HCT116 (cell line): Measurements from ENCODE around the gene CDH4. TPM values are rescaled to one million over a fixed set of nuclear protein-coding genes. Genes with fewer than 3 reads are reported as not detected.

Experiments
- ATAC-seq: fragments of 200-7000 bp; cut with Tn5 transposase; 2 replicates; pipeline ENCODE4 v1.9.1; 2020; ENCODE audit warnings: mild to moderate bottlenecking, moderate library complexity
- BruUV-seq: library from RNA; stranded (reverse); fragments of 400-500 nt; replicated peaks from 2 replicates; lab custom pipeline; 2021; lab: Mats Ljungman, UMichigan
- CTCF ChIA-PET: fragments of 300-600 bp; sonication (Branson Sonifier 250); formaldehyde crosslinking; loops from one replicate; lab custom pipeline; 2021; ENCODE audit warnings: antibody characterized with exemption; lab: Charles Lee
- POLR2A ChIA-PET: fragments of 300-600, 350-600 bp; sonication (Branson Sonifier 250); formaldehyde crosslinking; loops from one replicate; lab custom pipeline; 2021; ENCODE audit warnings: antibody characterized with exemption; lab: Charles Lee
- RAD21 ChIA-PET, 2 experiments: fragments of 300-600 bp; sonication (Branson Sonifier 250); formaldehyde crosslinking; loops; one replicate each; lab custom pipeline; 2023; ENCODE audit warnings: low total read pairs in 2 of 2; ENCODE audit not compliant: uncharacterized antibody in 2 of 2, unreplicated experiment in 2 of 2, low non-redundant PET in 1 of 2; lab: Charles Lee
- DNase-seq: peaks from one replicate; pipeline ENCODE4 v3.0.0-alpha.2; 2010; ENCODE audit warnings: low read depth, low spot score
- H2AFZ ChIP-seq: fragments of 200-600 bp; shearing (Covaris generic), sonication (generic); 2 replicates; pipeline ENCODE4 v1.6.1; 2017; ENCODE audit warnings: low read depth, mixed run types, mixed read lengths, antibody characterized with exemption, low read length; ENCODE audit not compliant: poor library complexity, severe bottlenecking
- H3K27ac ChIP-seq: 2 replicates; pipeline ENCODE4 v1.5.1; 2012; ENCODE audit warnings: low read depth, low read length
- H3K27me3 ChIP-seq: fragments of 200-600 bp; sonication (generic); 2 replicates; pipeline ENCODE4 v1.6.1; 2016; ENCODE audit warnings: mixed run types, low read length, mixed read lengths; ENCODE audit not compliant: insufficient read depth
- H3K36me3 ChIP-seq, 2 experiments: fragments of 200-500 bp in 1 of 2; fragments of 200-600 bp in 1 of 2; sonication (Bioruptor generic) in 1 of 2; sonication (generic) in 1 of 2; 2 replicates each; pipeline versions ENCODE4 v1.5.1 to v1.6.1; 2014 to 2016; ENCODE audit warnings: low read length in 2 of 2, inconsistent platforms in 1 of 2, mixed read lengths in 1 of 2, mixed run types in 1 of 2; ENCODE audit not compliant: insufficient read depth in 2 of 2, control insufficient read depth in 1 of 2
- H3K4me1 ChIP-seq, 2 experiments: fragments of 200-600 bp in 1 of 2; sonication (generic) in 1 of 2; 2 replicates each; pipeline versions ENCODE4 v1.5.1 to v1.6.1; 2012 to 2017; ENCODE audit warnings: low read length in 2 of 2, inconsistent platforms in 1 of 2, mild to moderate bottlenecking in 1 of 2, mixed read lengths in 1 of 2, mixed run types in 1 of 2, moderate library complexity in 1 of 2; ENCODE audit not compliant: insufficient read depth in 2 of 2, control insufficient read depth in 1 of 2
- H3K4me2 ChIP-seq: fragments of 200-600 bp; sonication (generic); 2 replicates; pipeline ENCODE4 v1.6.1; 2017; ENCODE audit warnings: mixed run types, low read length, mixed read lengths
- H3K4me3 ChIP-seq, 2 experiments: fragments of 200-600 bp in 1 of 2; sonication (generic) in 1 of 2; replicated peaks in 1 of 2; 2 replicates each; pipeline ENCODE4 v1.5.1; 2011 to 2016; ENCODE audit warnings: low read length in 2 of 2, control low read depth in 1 of 2, low read depth in 1 of 2, mild to moderate bottlenecking in 1 of 2, mixed read lengths in 1 of 2, mixed run types in 1 of 2
- H3K79me2 ChIP-seq: fragments of 200-600 bp; sonication (generic); 2 replicates; pipeline ENCODE4 v1.6.1; 2017; ENCODE audit warnings: mild to moderate bottlenecking, mixed run types, low read length, moderate library complexity, mixed read lengths; ENCODE audit not compliant: insufficient read depth
- H3K9ac ChIP-seq: fragments of 200-600 bp; sonication (generic); 2 replicates; pipeline ENCODE4 v1.6.1; 2016; ENCODE audit warnings: low read length, mixed read lengths
- H3K9me2 ChIP-seq: fragments of 200-600 bp; sonication (generic), shearing (Covaris generic); 2 replicates; pipeline ENCODE4 v1.6.1; 2017; ENCODE audit warnings: mixed run types, mild to moderate bottlenecking, moderate library complexity; ENCODE audit not compliant: insufficient read depth
- H3K9me3 ChIP-seq, 2 experiments: fragments of 200-500 bp in 1 of 2; fragments of 200-600 bp in 1 of 2; sonication (Bioruptor generic) in 1 of 2; sonication (generic) in 1 of 2; 2 replicates each; pipeline ENCODE4 v1.6.1; 2014 to 2017; ENCODE audit warnings: low read length in 2 of 2, mixed read lengths in 2 of 2, inconsistent platforms in 1 of 2, low read depth in 1 of 2, mild to moderate bottlenecking in 1 of 2, mixed run types in 1 of 2, moderate library complexity in 1 of 2; ENCODE audit not compliant: control insufficient read depth in 1 of 2, insufficient read depth in 1 of 2
- H4K20me1 ChIP-seq: fragments of 200-600 bp; sonication (generic), shearing (Covaris generic); 2 replicates; pipeline ENCODE4 v1.6.1; 2017; ENCODE audit warnings: mixed run types, mild to moderate bottlenecking, moderate library complexity; ENCODE audit not compliant: insufficient read depth
- CBX3 ChIP-seq: IDR thresholded peaks from 2 replicates; pipeline ENCODE4 v1.6.1; 2012; ENCODE audit warnings: low read depth
- EZH2 ChIP-seq: fragments of 200-600 bp; sonication (generic); IDR thresholded peaks from 2 replicates; pipeline ENCODE4 v1.6.1; 2017; ENCODE audit warnings: antibody characterized with exemption, mixed run types
- EZH2phosphoT487 ChIP-seq: fragments of 200-600 bp; IDR thresholded peaks from 2 replicates; pipeline ENCODE4 v1.6.1; 2018; ENCODE audit warnings: antibody characterized with exemption, borderline replicate concordance
- JUND ChIP-seq: IDR thresholded peaks from 2 replicates; pipeline ENCODE4 v1.6.1; 2012
- RAD21 ChIP-seq: IDR thresholded peaks from 2 replicates; pipeline ENCODE4 v1.6.1; 2012; ENCODE audit warnings: low read depth, mild to moderate bottlenecking
- TCF7L2 ChIP-seq: IDR thresholded peaks from 2 replicates; pipeline ENCODE4 v1.7.0; 2011; ENCODE audit warnings: borderline replicate concordance, inconsistent platforms; ENCODE audit not compliant: insufficient read depth, insufficient read length; ENCODE audit errors: extremely low read depth
- YY1 ChIP-seq: IDR thresholded peaks from 2 replicates; pipeline ENCODE4 v1.6.1; 2011; ENCODE audit warnings: low read length, low read depth, moderate library complexity, mild to moderate bottlenecking; ENCODE audit not compliant: insufficient replicate concordance; ENCODE audit errors: extremely low read depth
- ZFX ChIP-seq: fragments of 450-650 bp; IDR thresholded peaks from 2 replicates; pipeline ENCODE4 v1.6.1; 2017
- intact Hi-C: fragments of 100-400 bp; cut with micrococcal nuclease; formaldehyde crosslinking; loops from 2 replicates; pipeline ENCODE4 v1.10.0; 2022
- total RNA-seq: library from RNA; stranded (reverse); gene quantifications from one replicate; pipeline ENCODE4 v1.2.1, GENCODE V29; 2021; ENCODE audit not compliant: unreplicated experiment
- TF ChIP-seq, protein P1 (sequence below), 3 experiments: fragments of 200-600 bp in 1 of 3; sonication (generic) in 1 of 3; IDR thresholded peaks in 2 of 3; conservative IDR thresholded peaks in 1 of 3; 2 replicates each; pipeline ENCODE4 v1.5.1; 2012 to 2017; ENCODE audit warnings: low read depth in 2 of 3, low read length in 2 of 3, antibody characterized with exemption in 1 of 3, borderline replicate concordance in 1 of 3, control low read depth in 1 of 3, mild to moderate bottlenecking in 1 of 3, mixed read lengths in 1 of 3, mixed run types in 1 of 3, moderate library complexity in 1 of 3; ENCODE audit not compliant: insufficient read depth in 1 of 3
- TF ChIP-seq, protein P2 (sequence below): IDR thresholded peaks from 2 replicates; pipeline ENCODE4 v1.6.1; 2012

The CDH4 gene
- total RNA-seq, 1 experiment from 2014 or later, result not detected

DNA sequence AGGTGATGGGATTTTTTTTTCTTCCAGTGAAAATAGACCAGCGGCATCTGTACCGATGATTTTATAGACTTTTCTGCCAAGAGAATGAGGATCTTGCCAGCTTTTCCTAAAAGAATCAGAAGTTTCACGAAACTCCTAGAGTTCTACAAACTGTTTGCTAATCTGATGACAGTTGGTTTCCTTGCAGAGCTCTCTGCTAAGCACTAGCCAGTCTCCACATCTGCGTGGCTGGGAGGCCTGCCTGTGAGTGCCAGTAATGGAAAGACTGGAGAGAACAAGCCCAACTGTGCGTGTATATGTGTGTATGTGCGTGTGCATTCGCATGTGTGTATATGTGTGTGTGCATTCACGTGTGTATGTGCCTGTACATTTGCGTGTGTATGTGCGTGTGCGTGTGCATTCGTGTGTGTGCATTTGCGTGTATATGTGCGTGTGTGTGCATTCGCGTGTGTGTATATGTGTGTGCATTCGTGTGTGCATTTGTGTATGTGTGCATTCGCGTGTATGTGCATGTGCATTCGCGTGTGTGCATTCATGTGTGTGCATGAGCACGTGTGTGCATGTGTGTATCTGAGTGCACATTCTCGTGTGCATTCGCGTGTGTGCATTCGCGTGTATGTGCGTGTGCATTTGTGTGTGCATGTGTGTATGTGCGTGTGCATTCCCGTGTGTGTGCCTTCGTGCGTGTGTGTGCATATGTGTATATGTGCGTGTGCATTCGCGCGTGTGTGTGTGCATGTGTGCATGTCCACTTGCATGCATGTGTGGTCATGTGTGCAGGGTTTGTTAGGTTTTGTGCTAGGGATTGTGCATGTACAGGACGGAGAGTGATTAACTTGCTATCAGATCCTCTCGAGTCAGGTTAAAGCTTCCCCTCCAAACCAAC is 434.2 kb downstream of the CDH4 start (continued):
- no peak for TF ChIP-seq JUND
- TF ChIP-seq RAD21, result no peak
- no peak for TF ChIP-seq EZH2phosphoT487
- no peak for TF ChIP-seq TCF7L2

DNA sequence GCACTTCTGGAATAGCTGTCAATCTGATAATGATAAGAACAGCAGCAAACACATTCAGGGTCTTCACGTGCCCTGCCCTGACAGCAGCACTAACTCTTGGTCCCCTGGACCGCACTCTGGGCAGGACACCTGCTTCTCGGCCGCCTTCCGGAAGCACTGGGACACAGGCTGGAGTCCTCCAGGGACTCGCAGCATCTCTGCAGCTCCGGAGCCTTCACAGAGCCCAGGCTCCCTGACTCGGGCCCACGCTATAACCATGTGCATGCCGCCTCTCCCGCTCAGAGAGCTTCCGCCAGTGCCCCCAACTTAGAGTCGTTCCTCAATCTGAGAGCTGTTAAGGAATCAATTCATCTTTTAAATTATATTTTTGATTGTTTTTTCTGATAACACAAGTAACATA is 436.4 kb downstream of the CDH4 start:
- Histone ChIP-seq H3K27ac (no peak overlapping the region), H3K79me2 (no peaks in the 10 kb centered on the region), H3K36me3 (no peaks in the 10 kb centered on the region), H3K4me2 (no peak overlapping the region), H3K4me3 (no peak overlapping the region), H3K4me1 (no peaks in the 10 kb centered on the region), H3K9me3 (no peaks in the 10 kb centered on the region), H3K9ac (no peak overlapping the region), H3K9me2 (no peaks in the 10 kb centered on the region), H3K27me3 (peaks cover 40% of the 10 kb centered on the region), H2AFZ (no peak overlapping the region), H4K20me1 (no peaks in the 10 kb centered on the region)
- TF ChIP-seq ZFX, result no peak
- TF ChIP-seq EZH2, result no peak
- TF ChIP-seq CBX3, result no peak
- no peak for TF ChIP-seq YY1
- TF ChIP-seq EZH2phosphoT487, result no peak
- no peak for TF ChIP-seq RAD21
- TF ChIP-seq, protein P1, sequence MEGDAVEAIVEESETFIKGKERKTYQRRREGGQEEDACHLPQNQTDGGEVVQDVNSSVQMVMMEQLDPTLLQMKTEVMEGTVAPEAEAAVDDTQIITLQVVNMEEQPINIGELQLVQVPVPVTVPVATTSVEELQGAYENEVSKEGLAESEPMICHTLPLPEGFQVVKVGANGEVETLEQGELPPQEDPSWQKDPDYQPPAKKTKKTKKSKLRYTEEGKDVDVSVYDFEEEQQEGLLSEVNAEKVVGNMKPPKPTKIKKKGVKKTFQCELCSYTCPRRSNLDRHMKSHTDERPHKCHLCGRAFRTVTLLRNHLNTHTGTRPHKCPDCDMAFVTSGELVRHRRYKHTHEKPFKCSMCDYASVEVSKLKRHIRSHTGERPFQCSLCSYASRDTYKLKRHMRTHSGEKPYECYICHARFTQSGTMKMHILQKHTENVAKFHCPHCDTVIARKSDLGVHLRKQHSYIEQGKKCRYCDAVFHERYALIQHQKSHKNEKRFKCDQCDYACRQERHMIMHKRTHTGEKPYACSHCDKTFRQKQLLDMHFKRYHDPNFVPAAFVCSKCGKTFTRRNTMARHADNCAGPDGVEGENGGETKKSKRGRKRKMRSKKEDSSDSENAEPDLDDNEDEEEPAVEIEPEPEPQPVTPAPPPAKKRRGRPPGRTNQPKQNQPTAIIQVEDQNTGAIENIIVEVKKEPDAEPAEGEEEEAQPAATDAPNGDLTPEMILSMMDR (IDR thresholded peaks at IDR 0.05 in 2 of 3, conservative IDR thresholded peaks at IDR 0.05 in 1 of 3; ENCODE audit: borderline replicate concordance in 1 of 3, insufficient read depth in 1 of 3, low read depth in 2 of 3, low read length in 2 of 3), result no peak
- TF ChIP-seq, protein P2, sequence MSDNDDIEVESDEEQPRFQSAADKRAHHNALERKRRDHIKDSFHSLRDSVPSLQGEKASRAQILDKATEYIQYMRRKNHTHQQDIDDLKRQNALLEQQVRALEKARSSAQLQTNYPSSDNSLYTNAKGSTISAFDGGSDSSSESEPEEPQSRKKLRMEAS, result no peak
- TF ChIP-seq TCF7L2, result no peak
- ATAC-seq, result no peak
- no peak for DNase-seq
- CTCF ChIA-PET, result no interaction called here
- no TSS peak for BruUV-seq
- POLR2A ChIA-PET, result no interaction called here
- RAD21 ChIA-PET, result no interaction called here
- intact Hi-C loops, result no loop called here
